ENCODE data around the gene ZNF396.

The ZNF396 gene

DNA sequence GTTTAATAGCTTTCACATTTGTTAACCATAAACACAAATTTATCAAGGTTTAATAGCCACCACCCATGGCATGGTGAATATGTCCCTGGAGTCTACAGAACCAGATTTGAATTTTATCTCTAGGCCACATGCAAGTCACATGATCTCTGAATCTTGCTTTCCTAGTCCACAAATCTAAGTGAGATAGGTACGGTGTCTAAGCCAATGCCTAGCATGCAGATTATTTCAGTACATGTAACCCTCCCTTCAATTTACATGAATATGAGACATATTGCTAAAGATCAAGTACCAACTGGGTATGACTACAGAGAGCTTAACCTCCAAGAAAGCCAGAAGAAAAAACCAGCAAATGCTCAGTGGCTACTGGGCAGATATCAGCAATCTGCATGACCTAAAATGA is 42.9 kb downstream of the ZNF396 start:
- no peak for DNase-seq

DNA sequence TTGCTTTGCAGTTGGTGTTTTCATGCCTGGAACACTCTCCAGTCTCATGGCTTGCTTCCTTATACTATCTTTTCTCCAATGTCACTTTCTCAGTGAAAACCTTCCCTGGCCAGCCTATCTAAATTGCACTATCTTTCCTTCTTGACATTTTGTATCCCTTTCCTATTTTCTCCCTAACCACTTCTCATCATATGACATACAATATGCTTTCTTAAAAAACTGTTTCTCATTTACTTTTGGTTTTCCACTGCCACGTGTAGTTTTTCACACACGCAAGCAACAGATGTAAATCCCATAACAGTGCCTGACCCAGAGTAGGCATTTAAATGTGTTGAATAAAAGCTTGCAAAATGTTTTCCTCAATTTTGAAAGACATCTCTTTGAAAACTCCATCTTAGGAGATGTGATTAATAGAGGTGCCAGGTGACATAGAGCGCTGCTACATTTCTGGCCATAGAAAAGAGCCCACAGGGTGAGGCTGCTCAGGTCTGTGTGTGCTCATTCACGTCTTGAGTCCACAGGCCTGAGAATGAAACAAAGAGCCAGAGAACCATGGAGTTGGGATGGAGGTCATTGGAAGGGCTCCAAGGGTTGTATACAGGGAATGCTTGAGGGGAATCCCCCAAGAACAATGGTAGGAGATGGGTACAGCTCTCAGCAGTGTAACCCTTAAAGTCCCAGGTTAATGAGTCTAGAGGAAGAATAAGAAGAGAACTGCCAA is 45.6 kb downstream of the ZNF396 start:
- no peak for DNase-seq

DNA sequence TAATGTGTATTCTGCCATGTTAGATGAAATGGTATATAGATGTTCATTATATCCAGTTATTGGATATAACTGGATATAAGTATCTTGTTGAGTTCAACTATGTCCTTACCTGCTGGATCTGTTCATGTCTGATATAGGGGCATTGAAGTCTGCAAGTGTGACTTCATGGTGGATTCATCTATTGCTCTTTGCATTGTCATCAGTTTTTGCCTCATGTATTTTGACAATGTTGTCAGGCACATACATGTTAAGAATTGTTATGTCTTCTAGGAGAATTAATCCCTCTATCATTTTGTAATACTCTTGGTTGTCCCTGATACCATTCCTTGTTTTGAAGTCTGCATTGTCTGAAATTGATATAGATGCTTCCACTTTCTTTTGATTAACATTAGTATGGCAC is 48.3 kb downstream of the ZNF396 start:
- DNase-seq = no peak

DNA sequence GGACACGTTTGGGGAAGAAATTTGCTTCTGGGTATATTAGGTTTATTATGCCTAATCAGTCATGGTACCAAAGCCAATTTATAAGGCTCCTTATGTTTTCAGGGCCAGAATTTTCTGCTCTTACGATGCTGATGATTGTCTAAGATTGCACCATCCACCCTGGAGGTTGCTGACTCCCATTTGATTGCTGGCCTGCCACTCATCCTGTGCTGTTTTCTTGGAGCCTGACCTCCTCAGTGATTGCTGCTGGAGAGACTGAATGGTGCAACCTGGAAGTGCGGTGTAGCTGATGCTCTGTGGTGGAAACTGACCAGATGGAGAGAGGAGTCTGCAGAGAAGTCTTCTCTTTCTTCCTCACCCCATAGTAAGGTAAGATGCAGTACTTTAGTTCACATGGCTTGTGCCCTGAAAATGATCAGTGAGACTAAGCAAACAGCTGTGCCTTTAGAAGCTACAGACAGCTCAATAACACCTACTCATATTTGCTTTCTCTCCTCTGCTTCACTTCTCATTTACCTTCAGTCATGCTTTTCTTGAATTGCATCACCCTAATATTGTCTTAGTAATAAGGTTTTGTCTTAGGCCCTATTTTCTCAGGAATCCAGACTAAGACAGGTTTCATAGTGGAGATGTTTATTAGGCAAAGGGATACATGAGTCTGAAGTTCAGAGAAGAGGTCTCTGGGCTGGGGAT is 50.3 kb downstream of the ZNF396 start:
- DNase-seq = no peak

DNA sequence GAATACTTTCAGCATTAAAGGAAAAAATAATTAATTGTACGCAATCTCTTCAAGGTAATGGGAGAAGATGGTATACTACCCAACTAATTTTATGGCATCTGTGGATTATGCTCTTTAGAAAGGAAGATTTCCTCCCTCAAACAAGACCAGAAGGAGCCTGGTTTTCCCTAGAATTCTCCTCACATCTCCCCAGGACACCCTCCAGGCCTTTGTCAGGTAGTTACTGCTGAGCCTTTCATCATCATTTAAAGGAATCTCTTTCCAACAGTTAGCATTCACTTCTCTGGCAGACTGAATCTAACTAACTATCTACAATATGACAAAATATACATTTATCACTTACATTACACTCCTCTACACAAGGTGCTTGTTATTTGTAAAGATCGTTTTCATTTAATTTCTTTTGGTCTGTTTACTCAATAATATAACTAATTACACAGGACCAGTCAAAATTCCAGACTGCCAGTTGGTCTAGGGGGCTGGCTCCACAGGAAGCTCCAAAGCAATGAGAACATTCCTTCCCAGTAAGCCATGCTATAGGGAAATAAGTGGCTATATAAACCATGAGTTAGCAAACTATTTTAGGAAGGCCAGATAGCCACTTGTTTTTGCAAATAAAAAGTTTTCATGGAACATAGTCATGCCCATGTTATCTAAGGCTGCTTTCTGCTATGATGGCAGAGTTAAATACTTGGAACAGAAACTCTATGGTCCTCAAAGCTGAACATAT is 52.0 kb downstream of the ZNF396 start:
- no peak for DNase-seq

DNA sequence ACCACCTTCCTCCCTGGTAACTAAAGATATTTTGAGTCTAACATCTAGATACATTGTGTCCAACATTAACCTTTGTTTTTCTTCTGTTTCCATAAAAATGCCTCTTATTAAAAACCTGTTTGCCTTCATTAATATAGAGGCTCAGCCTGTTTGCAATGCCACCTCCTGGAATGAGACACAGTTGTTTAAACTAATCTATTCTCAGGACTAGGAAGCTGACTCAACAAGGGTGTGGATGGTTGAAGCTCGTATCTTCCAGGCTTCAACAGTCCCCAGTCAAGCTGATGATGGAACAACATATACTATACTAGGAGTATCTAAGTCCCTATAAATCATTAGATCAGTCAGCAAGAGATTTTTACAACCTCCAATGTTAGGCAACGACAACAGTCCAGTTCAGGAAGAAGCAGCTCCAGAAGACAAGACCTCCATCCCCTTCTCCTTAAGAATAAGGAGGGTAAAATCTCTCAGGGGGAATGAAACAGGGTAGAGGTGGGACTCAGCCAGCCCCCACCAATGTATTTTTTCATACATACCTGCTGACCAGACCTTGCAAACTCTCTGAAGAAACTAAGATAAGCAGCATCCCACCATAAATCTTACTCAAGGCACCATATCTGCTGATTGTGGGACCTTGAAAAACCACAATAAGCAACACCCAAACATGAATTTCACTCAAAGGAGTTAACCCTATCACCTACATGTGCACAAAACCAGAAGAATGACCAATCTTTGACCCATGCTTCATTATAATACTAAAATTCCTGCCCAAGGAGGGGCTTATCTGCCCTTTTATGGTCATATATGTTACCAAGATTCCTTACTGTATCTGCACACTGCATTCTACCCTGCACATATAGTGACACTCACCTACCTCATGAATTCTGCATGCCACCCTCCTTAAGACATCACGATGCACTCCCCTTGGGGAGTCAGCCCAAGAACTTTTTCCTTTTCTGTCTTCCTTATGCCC is 54.4 kb downstream of the ZNF396 start:
- DNase-seq = no peak

Measured in hippocampal formation (tissue), 2 donors.